Stimulated activated memory B cell treated with anti-CD40 and anti-IgM and Interleukin-4, amounts not matched to agents 10 μg/mL and 1 μg/mL and 100 μg/mL, for 72 hours (primary cell): ENCODE data around the gene COL6A5.

Experiments
- ATAC-seq: fragments of 150-1000 bp; cut with Tn5 transposase; 2 replicates; pipeline ENCODE4 v1.10.0; 2021
- H3K27ac Mint-ChIP-seq: one replicate; pipeline ENCODE4 v1.8.0; 2022; ENCODE audit warnings: mild to moderate bottlenecking, mixed read lengths
- H3K27me3 Mint-ChIP-seq: one replicate; pipeline ENCODE4 v1.8.0; 2022; ENCODE audit warnings: mixed read lengths
- H3K36me3 Mint-ChIP-seq: one replicate; pipeline ENCODE4 v1.8.0; 2022; ENCODE audit warnings: mixed read lengths
- H3K4me1 Mint-ChIP-seq: one replicate; pipeline ENCODE4 v1.8.0; 2022; ENCODE audit warnings: mixed read lengths
- H3K4me3 Mint-ChIP-seq: one replicate; pipeline ENCODE4 v1.8.0; 2022; ENCODE audit warnings: mild to moderate bottlenecking, moderate library complexity, mixed read lengths
- H3K9me3 Mint-ChIP-seq: one replicate; pipeline ENCODE4 v1.8.0; 2022; ENCODE audit warnings: mixed read lengths

The COL6A5 gene

DNA sequence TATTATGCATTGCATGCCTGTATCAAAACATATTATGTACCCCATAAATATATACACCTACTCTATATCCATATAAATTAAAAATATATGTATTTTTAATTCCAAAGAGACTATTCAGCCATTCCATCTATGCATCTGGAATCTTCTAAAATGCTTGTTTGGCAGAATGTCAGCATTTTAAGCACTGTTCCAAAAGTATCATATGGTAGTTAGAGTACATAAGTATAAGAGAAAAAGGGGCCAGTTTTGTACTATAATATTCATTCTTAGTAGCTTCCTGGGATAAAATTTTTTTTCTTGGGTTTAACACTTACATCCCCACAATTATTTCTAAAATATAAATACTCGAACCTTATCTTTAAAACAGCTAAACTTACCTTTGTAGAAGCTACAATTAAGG is 111.1 kb downstream of the COL6A5 start:
- Mint-ChIP-seq H3K4me3 (no peak overlapping the region), H3K36me3 (no peaks in the 10 kb centered on the region), H3K27ac (no peak overlapping the region), H3K9me3 (peaks cover 5% of the 10 kb centered on the region), H3K27me3 (no peaks in the 10 kb centered on the region), H3K4me1 (no peaks in the 10 kb centered on the region)
- ATAC-seq, result no peak

DNA sequence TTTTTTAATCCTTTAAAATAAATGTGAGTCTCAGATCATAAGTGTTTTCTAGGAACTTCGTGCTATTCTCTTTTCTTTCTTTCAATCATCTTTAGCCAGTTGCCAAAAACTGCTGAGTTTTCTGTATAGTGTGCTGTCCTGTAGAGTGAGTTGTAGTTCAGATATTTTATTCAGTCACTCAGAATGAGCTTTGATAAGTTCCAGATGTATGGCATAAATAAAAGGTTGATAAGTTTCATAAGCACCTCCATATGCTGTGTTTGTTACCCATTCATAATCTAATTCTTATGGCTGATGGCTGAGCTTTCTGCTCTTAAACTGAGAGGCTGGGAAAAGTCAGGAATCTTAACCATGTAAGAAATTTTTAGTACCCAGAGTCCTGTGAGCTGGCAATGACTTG is 112.2 kb downstream of the COL6A5 start:
- no peak for ATAC-seq
- Mint-ChIP-seq H3K36me3 (no peaks in the 10 kb centered on the region), H3K27ac (no peak overlapping the region), H3K4me3 (no peak overlapping the region), H3K9me3 (no peaks in the 10 kb centered on the region), H3K27me3 (no peaks in the 10 kb centered on the region), H3K4me1 (no peaks in the 10 kb centered on the region)

GRCh38 chr3:130459944-130460343 is 114.5 kb downstream of the COL6A5 start:
- no peak for ATAC-seq
- no peak overlapping the region for H3K27ac Mint-ChIP-seq
- H3K4me1 Mint-ChIP-seq, result no peaks in the 10 kb centered on the region
- no peaks in the 10 kb centered on the region for H3K36me3 Mint-ChIP-seq
- H3K27me3 Mint-ChIP-seq, result no peaks in the 10 kb centered on the region
- H3K9me3 Mint-ChIP-seq, result no peaks in the 10 kb centered on the region
- H3K4me3 Mint-ChIP-seq, result no peak overlapping the region

DNA sequence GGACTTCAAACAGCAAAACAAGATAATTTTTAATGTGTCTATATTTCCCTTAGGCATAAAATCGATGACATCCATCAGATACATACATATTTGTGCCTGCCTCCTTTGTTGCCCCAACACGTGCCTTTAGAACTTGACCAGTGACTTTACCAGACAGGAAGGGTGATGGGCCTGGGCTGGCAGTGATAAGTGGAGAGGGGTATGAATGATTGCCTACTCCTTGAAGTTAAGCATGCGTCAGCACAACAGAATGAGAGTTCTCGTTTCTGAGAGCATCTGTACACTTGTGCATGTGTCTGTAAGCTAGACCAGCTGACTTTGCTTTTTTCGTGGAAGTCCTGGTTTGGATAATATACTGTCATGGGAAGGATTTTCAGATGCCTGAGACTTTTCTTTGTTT is 116.6 kb downstream of the COL6A5 start:
- peaks cover 2% of the 10 kb centered on the region for H3K9me3 Mint-ChIP-seq
- H3K4me1 Mint-ChIP-seq, result no peaks in the 10 kb centered on the region
- no peak overlapping the region for H3K27ac Mint-ChIP-seq
- no peaks in the 10 kb centered on the region for H3K27me3 Mint-ChIP-seq
- ATAC-seq, result no peak
- no peak overlapping the region for H3K4me3 Mint-ChIP-seq
- H3K36me3 Mint-ChIP-seq, result no peaks in the 10 kb centered on the region

DNA sequence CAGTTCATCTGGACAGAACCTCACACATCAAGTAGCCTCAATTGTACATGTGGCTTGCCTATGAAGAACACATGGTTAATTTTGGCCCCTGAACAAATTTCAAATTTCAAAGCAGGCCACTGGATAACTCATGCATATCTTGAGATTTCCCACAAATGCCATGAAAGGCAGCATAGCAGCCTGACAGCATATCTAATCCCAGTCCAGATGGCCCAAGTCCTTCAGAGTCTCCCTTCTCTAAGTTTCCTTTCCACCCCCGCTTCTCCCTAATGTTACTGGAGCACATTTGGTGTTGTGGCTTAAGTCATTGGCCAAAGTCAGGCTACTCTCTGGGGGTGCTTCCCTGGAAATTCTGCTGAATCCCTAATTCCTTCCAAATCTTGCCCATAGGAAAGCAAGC is 117.7 kb downstream of the COL6A5 start:
- Mint-ChIP-seq H3K27me3 (no peaks in the 10 kb centered on the region), H3K27ac (no peak overlapping the region), H3K4me1 (no peaks in the 10 kb centered on the region), H3K9me3 (peaks cover 2% of the 10 kb centered on the region), H3K4me3 (no peak overlapping the region), H3K36me3 (no peaks in the 10 kb centered on the region)
- no peak for ATAC-seq

DNA sequence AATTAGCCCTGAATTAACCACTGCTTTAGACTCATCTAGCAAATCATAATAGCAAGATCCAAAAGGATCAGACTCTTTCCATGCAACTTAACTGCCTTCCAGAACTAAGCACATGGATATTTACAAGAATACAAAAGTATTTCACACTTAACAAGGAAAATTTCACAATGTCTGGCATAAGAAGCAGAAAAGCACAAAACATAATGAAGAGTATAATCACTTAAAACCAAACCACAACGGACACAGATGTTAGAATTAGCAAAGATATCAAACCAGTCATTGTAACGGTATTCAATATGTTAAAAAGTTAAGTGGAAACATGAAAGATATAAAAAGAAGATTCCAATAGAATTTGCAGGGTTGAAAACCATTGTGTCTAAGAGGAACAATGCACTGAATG is 120.0 kb downstream of the COL6A5 start:
- Mint-ChIP-seq H3K4me3 (no peak overlapping the region), H3K4me1 (no peaks in the 10 kb centered on the region), H3K9me3 (peaks cover 2% of the 10 kb centered on the region), H3K27ac (no peak overlapping the region), H3K36me3 (no peaks in the 10 kb centered on the region), H3K27me3 (no peaks in the 10 kb centered on the region)
- ATAC-seq, result no peak

DNA sequence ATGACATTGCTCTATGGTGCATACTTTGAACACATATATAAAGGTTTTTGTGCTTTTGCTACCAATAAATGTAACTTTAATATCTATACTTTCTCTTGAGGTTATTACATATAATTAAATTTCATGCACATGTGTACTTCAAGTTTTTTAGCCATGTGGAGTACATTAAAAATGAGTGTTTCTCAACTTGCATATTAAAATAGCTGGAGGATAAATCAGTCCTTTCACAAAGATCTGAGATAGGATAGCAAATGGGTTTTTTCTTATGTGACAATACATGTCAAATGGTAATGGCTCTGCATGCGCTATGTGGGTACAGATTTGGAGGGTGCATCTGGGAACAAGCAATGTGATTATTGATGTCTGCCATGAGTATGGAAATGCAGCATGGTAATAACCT is 122.8 kb downstream of the COL6A5 start:
- no peak overlapping the region for H3K4me3 Mint-ChIP-seq
- no peak for ATAC-seq

DNA sequence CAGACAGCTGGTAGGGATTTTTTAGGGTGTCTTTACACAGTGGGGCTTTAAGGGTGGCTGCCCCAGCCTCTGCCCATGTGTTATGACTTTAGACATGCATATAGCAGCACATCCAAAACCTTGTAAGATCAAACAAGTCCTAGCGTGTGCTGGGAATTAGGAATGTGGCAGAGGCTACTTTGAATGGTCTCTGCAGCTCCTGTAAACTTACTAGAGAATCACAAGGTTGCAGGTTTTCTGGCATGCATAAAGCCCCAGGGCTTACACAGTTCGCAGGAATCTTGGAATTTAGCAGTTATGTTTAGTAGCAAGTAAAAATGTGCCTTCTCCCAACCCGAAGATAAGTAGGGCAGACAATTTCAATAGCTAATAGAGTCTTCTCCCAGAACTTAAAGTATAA is 124.7 kb downstream of the COL6A5 start:
- H3K36me3 Mint-ChIP-seq, result no peaks in the 10 kb centered on the region
- H3K4me3 Mint-ChIP-seq, result no peak overlapping the region
- H3K9me3 Mint-ChIP-seq, result peaks cover 2% of the 10 kb centered on the region
- no peaks in the 10 kb centered on the region for H3K4me1 Mint-ChIP-seq
- ATAC-seq, result no peak
- no peaks in the 10 kb centered on the region for H3K27me3 Mint-ChIP-seq
- H3K27ac Mint-ChIP-seq, result no peak overlapping the region

More for the DNA sequence above, 122.8 kb downstream of the COL6A5 start:
- no peaks in the 10 kb centered on the region for H3K36me3 Mint-ChIP-seq
- H3K27me3 Mint-ChIP-seq, result no peaks in the 10 kb centered on the region
- no peak overlapping the region for H3K27ac Mint-ChIP-seq
- H3K4me1 Mint-ChIP-seq, result no peaks in the 10 kb centered on the region
- peaks cover 2% of the 10 kb centered on the region for H3K9me3 Mint-ChIP-seq

DNA sequence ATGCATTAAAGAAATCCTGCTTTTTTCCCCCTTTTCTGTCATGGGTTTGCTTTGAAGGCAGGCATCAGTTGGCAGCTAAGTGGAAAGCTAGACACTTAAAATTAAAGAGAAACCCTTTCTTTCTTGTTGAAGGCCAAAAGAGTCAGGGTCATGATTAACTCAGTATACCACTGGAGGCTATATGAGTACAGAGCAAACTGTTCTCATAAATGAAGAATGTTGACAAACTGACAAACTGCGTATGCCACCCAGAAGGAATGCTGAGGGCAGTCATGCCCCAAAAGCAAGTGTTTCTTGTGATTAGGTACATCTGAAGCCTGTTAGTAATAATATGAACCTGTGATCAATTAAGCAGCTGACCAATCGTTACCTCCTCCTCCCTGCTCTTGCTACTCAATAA is 127.9 kb downstream of the COL6A5 start:
- H3K4me3 Mint-ChIP-seq, result no peak overlapping the region
- no peak for ATAC-seq
- H3K27ac Mint-ChIP-seq, result no peak overlapping the region
- peaks cover 3% of the 10 kb centered on the region for H3K9me3 Mint-ChIP-seq
- H3K4me1 Mint-ChIP-seq, result no peaks in the 10 kb centered on the region
- no peaks in the 10 kb centered on the region for H3K27me3 Mint-ChIP-seq
- H3K36me3 Mint-ChIP-seq, result no peaks in the 10 kb centered on the region

- no peak for ATAC-seq
Measured at GRCh38 chr3:130480736-130481135, 135.3 kb downstream of the COL6A5 start.

DNA sequence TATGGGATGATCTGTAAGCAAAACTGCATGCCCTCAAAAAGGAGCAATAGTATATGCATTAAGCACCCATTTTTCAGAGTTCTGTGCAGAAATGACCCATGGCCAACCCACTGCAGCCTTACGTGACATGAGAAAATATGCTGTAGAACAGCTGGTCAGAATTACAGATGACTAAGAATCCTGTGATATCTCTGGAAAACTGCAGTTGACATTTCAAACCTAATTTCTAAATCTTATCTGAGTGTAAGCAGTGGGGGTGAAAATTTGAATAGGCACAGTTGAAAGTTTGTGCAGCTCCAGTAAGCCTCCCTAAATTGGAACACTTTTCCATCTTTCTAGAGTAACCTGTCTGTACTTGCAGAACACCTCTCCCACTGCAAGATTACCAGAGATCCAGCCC is 142.8 kb downstream of the COL6A5 start:
- Mint-ChIP-seq H3K4me3 (no peak overlapping the region), H3K9me3 (no peaks in the 10 kb centered on the region), H3K27ac (no peak overlapping the region), H3K27me3 (no peaks in the 10 kb centered on the region), H3K36me3 (no peaks in the 10 kb centered on the region), H3K4me1 (no peaks in the 10 kb centered on the region)
- ATAC-seq, result no peak

More at GRCh38 chr3:130480736-130481135, 135.3 kb downstream of the COL6A5 start:
- Mint-ChIP-seq H3K4me3 (no peak overlapping the region), H3K9me3 (peaks cover 3% of the 10 kb centered on the region), H3K4me1 (no peaks in the 10 kb centered on the region), H3K27ac (no peak overlapping the region), H3K27me3 (no peaks in the 10 kb centered on the region), H3K36me3 (no peaks in the 10 kb centered on the region)

- Mint-ChIP-seq H3K27ac (no peak overlapping the region), H3K9me3 (no peaks in the 10 kb centered on the region), H3K4me3 (no peak overlapping the region), H3K27me3 (no peaks in the 10 kb centered on the region), H3K4me1 (no peaks in the 10 kb centered on the region), H3K36me3 (no peaks in the 10 kb centered on the region)
- no peak for ATAC-seq
Measured at GRCh38 chr3:130488769-130489450, 143.4 kb downstream of the COL6A5 start.

DNA sequence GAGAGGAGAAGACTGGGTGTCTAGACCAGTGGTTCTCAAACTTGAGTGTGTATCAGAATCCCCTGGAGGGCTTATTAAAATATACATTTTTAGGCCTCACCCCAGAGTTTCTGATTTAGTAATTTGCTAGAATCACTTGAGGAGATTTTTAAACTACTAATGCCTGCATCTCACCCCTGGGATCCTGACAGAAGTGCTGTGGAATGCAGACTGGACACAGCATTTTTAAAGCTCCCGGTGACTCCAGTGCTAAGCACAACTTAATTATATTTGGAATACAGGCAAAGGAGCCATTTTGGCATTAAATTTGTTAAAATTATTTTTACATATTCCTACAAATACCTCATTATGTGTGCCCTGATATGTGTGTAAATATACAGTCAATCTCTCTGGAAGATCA is 144.8 kb downstream of the COL6A5 start:
- no peaks in the 10 kb centered on the region for H3K9me3 Mint-ChIP-seq
- H3K36me3 Mint-ChIP-seq, result no peaks in the 10 kb centered on the region
- no peak overlapping the region for H3K27ac Mint-ChIP-seq
- H3K27me3 Mint-ChIP-seq, result no peaks in the 10 kb centered on the region
- no peak for ATAC-seq
- no peak overlapping the region for H3K4me3 Mint-ChIP-seq
- H3K4me1 Mint-ChIP-seq, result no peaks in the 10 kb centered on the region

GRCh38 chr3:130491431-130491830 is 146.0 kb downstream of the COL6A5 start:
- ATAC-seq, result no peak
- H3K9me3 Mint-ChIP-seq, result no peaks in the 10 kb centered on the region
- no peaks in the 10 kb centered on the region for H3K36me3 Mint-ChIP-seq
- H3K4me1 Mint-ChIP-seq, result no peaks in the 10 kb centered on the region
- H3K4me3 Mint-ChIP-seq, result no peak overlapping the region
- H3K27ac Mint-ChIP-seq, result no peak overlapping the region
- no peaks in the 10 kb centered on the region for H3K27me3 Mint-ChIP-seq

- no peak for ATAC-seq
- H3K27ac Mint-ChIP-seq, result no peak overlapping the region
- no peaks in the 10 kb centered on the region for H3K4me1 Mint-ChIP-seq
- H3K4me3 Mint-ChIP-seq, result no peak overlapping the region
- H3K36me3 Mint-ChIP-seq, result no peaks in the 10 kb centered on the region
- H3K9me3 Mint-ChIP-seq, result no peaks in the 10 kb centered on the region
- peaks cover 11% of the 10 kb centered on the region for H3K27me3 Mint-ChIP-seq
Measured at GRCh38 chr3:130504701-130505100, 159.2 kb downstream of the COL6A5 start.

- H3K9me3 Mint-ChIP-seq, result no peaks in the 10 kb centered on the region
- H3K27me3 Mint-ChIP-seq, result peaks cover 16% of the 10 kb centered on the region
Measured at GRCh38 chr3:130506031-130506430, 160.6 kb downstream of the COL6A5 start.

GRCh38 chr3:130507746-130508145 is 162.3 kb downstream of the COL6A5 start:
- Mint-ChIP-seq H3K4me1 (no peaks in the 10 kb centered on the region), H3K27me3 (peaks cover 33% of the 10 kb centered on the region)

More at GRCh38 chr3:130506031-130506430, 160.6 kb downstream of the COL6A5 start:
- no peak for ATAC-seq
- Mint-ChIP-seq H3K4me3 (no peak overlapping the region), H3K4me1 (no peaks in the 10 kb centered on the region), H3K36me3 (no peaks in the 10 kb centered on the region), H3K27ac (no peak overlapping the region)

More at GRCh38 chr3:130507746-130508145, 162.3 kb downstream of the COL6A5 start:
- Mint-ChIP-seq H3K27ac (no peak overlapping the region), H3K4me3 (no peak overlapping the region), H3K36me3 (no peaks in the 10 kb centered on the region), H3K9me3 (peaks cover 4% of the 10 kb centered on the region)
- ATAC-seq, result no peak
